Lower leg skin (tissue), 3 donors: Measurements from ENCODE around the gene SNX5.

Source experiments
- POLR2A ChIP-seq, 2 donors: fragments of 450-650 bp; IDR thresholded peaks; one replicate each; pipeline ENCODE4 v1.6.1; 2016 to 2017; ENCODE audit warnings: antibody characterized with exemption in 2 of 2, mild to moderate bottlenecking in 1 of 2, moderate library complexity in 1 of 2
- TF ChIP-seq, protein P1 (sequence below), 3 donors: fragments of 450-650 bp; IDR thresholded peaks; one replicate each; pipeline ENCODE4 v1.5.1; 2016; ENCODE audit warnings: antibody characterized with exemption in 3 of 3, mild to moderate bottlenecking in 3 of 3, moderate library complexity in 2 of 3

- TF ChIP-seq, protein P1, sequence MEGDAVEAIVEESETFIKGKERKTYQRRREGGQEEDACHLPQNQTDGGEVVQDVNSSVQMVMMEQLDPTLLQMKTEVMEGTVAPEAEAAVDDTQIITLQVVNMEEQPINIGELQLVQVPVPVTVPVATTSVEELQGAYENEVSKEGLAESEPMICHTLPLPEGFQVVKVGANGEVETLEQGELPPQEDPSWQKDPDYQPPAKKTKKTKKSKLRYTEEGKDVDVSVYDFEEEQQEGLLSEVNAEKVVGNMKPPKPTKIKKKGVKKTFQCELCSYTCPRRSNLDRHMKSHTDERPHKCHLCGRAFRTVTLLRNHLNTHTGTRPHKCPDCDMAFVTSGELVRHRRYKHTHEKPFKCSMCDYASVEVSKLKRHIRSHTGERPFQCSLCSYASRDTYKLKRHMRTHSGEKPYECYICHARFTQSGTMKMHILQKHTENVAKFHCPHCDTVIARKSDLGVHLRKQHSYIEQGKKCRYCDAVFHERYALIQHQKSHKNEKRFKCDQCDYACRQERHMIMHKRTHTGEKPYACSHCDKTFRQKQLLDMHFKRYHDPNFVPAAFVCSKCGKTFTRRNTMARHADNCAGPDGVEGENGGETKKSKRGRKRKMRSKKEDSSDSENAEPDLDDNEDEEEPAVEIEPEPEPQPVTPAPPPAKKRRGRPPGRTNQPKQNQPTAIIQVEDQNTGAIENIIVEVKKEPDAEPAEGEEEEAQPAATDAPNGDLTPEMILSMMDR (IDR thresholded peaks at IDR 0.05): no peak
- no peak for TF ChIP-seq POLR2A (IDR thresholded peaks at IDR 0.05)
These were observed 3.4 kb downstream of the SNX5 start for GRCh38 chr20:17965042-17965697.
